ENCODE results near the gene PI4KA.
"Not testable (repeated sequence)": the region's sequence is repeated elsewhere in the genome, so short reads cannot be mapped to it uniquely, and the experiment has no call there.

The PI4KA gene

GRCh38 chr22:20773793-20774212, 84.8 kb downstream of the PI4KA start, which contains the start of gene SERPIND1:
Gene SERPIND1, plus strand, starts transcription at chr22:20774113. Its CDS starts 5,200 bp downstream, at chr22:20779313.
- DNase-seq = no peak

- DNase-seq = no peak
These were observed 86.5 kb downstream of the PI4KA start for GRCh38 chr22:20771918-20772625.

- not testable (repeated sequence) for DNase-seq
These were observed 89.2 kb downstream of the PI4KA start for GRCh38 chr22:20769496-20769826.

GRCh38 chr22:20766530-20766929, 92.1 kb downstream of the PI4KA start:
- DNase-seq = no peak

GRCh38 chr22:20765938-20766337, 92.7 kb downstream of the PI4KA start:
- DNase-seq = no peak

GRCh38 chr22:20764729-20765128, 93.9 kb downstream of the PI4KA start:
- DNase-seq = no peak

- DNase-seq = no peak
These were observed 94.2 kb downstream of the PI4KA start for GRCh38 chr22:20764471-20764720.

- no peak for DNase-seq
These were observed 94.8 kb downstream of the PI4KA start for GRCh38 chr22:20763630-20764470.

- no peak for DNase-seq
These were observed 96.3 kb downstream of the PI4KA start for GRCh38 chr22:20762233-20762796.

GRCh38 chr22:20761536-20761935, 97.1 kb downstream of the PI4KA start:
- DNase-seq = no peak

- no peak for DNase-seq
These were observed 98.5 kb downstream of the PI4KA start for GRCh38 chr22:20760084-20760483.

GRCh38 chr22:20758688-20759087, 99.9 kb downstream of the PI4KA start:
- no peak for DNase-seq

- no peak for DNase-seq
These were observed 101.8 kb downstream of the PI4KA start for GRCh38 chr22:20756846-20757245.

- no peak for DNase-seq
These were observed 105.7 kb downstream of the PI4KA start for GRCh38 chr22:20752873-20753272.

- no peak for DNase-seq
These were observed 106.4 kb downstream of the PI4KA start for GRCh38 chr22:20752104-20752741.

GRCh38 chr22:20751185-20751851, 107.3 kb downstream of the PI4KA start:
- DNase-seq = no peak

GRCh38 chr22:20750461-20751184, 108.0 kb downstream of the PI4KA start:
- DNase-seq = no peak

GRCh38 chr22:20749453-20749852, 109.2 kb downstream of the PI4KA start:
- no peak for DNase-seq

- no peak for DNase-seq
These were observed 109.7 kb downstream of the PI4KA start for GRCh38 chr22:20748731-20749428.

- no peak for DNase-seq
These were observed 110.5 kb downstream of the PI4KA start for GRCh38 chr22:20748082-20748481.

GRCh38 chr22:20747223-20747622, 111.4 kb downstream of the PI4KA start:
- DNase-seq = no peak

Measured in GF-D8 (cell line).